RWPE1 (cell line): Measurements from ENCODE around the gene ZNF785.

ENCODE experiments used
- CTCF ChIA-PET: fragments of 350-600 bp; sonication (Branson Sonifier 250); formaldehyde crosslinking; extraction: SDS; loops from one replicate; lab custom pipeline; 2021; lab: Yijun Ruan, JAX
- POLR2A ChIA-PET: fragments of 400-600 bp; formaldehyde crosslinking; extraction: SDS; loops from one replicate; lab custom pipeline; 2020; ENCODE audit warnings: antibody characterized with exemption; ENCODE audit not compliant: low non-redundant PET; lab: Yijun Ruan, JAX
- DNase-seq: peaks from one replicate; pipeline ENCODE4 v3.0.0; 2012; ENCODE audit warnings: low spot score
- H3K27ac ChIP-seq: fragments of 450-650 bp; 2 replicates; pipeline ENCODE4 v1.5.1; 2017
- TF ChIP-seq, protein P1 (sequence below): fragments of 450-650 bp; conservative IDR thresholded peaks from 2 replicates; pipeline ENCODE4 v1.5.1; 2017; ENCODE audit warnings: low read depth, mild to moderate bottlenecking

The ZNF785 gene

DNA sequence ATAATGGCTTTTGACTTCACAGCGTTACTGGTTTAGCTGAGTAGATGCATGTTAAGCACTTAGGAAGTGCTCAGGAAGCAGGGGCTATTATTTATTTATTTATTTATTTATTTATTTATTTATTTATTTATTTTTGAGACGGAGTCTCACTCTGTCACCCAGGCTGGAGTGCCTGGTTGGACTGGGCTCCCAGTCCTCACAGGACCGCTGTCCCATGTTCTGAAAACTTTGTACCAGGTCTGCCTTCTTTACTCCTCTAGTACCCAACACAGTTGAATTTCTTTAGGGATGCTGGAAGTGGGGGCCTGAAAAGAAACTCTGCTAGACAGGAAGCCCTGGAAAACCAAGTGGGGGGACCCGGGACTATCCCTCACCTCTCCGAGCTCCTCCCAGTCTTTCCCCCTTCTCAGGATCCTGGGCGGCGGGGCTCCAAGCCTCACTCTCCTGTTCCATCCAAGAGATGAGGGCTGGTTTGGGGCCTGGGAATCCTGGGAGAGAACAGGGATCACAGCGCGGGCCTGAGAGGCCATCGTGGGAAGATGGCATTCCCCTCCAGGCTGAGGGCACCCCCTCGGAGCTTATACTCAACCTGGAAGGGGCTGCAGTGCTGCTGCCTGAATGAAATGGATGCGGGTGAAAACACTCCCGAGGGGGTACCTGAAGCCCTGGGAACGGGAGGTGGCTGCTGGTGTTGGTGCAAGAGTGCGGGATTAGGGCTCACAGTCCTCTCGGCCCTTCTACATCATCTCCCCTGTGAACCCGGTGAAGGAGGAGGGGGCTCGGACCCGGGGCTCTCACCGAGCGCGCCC, 14.7 kb downstream of the ZNF785 start:
- no peak for DNase-seq
- H3K27ac ChIP-seq, result peak overlapping the region; percentile 95
- ChIA-PET POLR2A (interaction anchor here (1.5 kb wide), 1 partner anchor 16 kb away, joined by 3 read pairs; no protein-coding TSS in a partner anchor), CTCF (interaction anchor here (0.6 to 1.0 kb wide), 4 partner anchors 12 to 233 kb away, joined by 3 to 5 read pairs (median 4); partner anchors contain the start of gene ZNF764)
- TF ChIP-seq, protein P1, sequence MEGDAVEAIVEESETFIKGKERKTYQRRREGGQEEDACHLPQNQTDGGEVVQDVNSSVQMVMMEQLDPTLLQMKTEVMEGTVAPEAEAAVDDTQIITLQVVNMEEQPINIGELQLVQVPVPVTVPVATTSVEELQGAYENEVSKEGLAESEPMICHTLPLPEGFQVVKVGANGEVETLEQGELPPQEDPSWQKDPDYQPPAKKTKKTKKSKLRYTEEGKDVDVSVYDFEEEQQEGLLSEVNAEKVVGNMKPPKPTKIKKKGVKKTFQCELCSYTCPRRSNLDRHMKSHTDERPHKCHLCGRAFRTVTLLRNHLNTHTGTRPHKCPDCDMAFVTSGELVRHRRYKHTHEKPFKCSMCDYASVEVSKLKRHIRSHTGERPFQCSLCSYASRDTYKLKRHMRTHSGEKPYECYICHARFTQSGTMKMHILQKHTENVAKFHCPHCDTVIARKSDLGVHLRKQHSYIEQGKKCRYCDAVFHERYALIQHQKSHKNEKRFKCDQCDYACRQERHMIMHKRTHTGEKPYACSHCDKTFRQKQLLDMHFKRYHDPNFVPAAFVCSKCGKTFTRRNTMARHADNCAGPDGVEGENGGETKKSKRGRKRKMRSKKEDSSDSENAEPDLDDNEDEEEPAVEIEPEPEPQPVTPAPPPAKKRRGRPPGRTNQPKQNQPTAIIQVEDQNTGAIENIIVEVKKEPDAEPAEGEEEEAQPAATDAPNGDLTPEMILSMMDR, result no peak

GRCh38 chr16:30569746-30570635, 15.5 kb downstream of the ZNF785 start:
- ChIA-PET CTCF (interaction anchor here (0.6 kb wide), 1 partner anchor 233 kb away, joined by 3 read pairs; no protein-coding TSS in a partner anchor), POLR2A (no interaction called here)
- no peak for DNase-seq
- H3K27ac ChIP-seq, result peak overlapping the region; percentile 95
- TF ChIP-seq, protein P1, result no peak

GRCh38 chr16:30569281-30569680, 16.2 kb downstream of the ZNF785 start:
- TF ChIP-seq, protein P1, result no peak
- DNase-seq, result no peak
- CTCF ChIA-PET, result no interaction called here
- POLR2A ChIA-PET, result no interaction called here
- H3K27ac ChIP-seq, result peak overlapping the region; percentile 95

- CTCF ChIA-PET, result no interaction called here
- peak overlapping the region; percentile 95 for H3K27ac ChIP-seq
- TF ChIP-seq, protein P1, result no peak
- peak; percentile 85 for DNase-seq
- POLR2A ChIA-PET, result interaction anchor here (0.5 to 0.7 kb wide), 5 partner anchors 18 to 431 kb away, joined by 3 to 5 read pairs (median 3); partner anchors contain the start of gene ZNF785
Observed at GRCh38 chr16:30567991-30568638, 17.4 kb downstream of the ZNF785 start.

DNA sequence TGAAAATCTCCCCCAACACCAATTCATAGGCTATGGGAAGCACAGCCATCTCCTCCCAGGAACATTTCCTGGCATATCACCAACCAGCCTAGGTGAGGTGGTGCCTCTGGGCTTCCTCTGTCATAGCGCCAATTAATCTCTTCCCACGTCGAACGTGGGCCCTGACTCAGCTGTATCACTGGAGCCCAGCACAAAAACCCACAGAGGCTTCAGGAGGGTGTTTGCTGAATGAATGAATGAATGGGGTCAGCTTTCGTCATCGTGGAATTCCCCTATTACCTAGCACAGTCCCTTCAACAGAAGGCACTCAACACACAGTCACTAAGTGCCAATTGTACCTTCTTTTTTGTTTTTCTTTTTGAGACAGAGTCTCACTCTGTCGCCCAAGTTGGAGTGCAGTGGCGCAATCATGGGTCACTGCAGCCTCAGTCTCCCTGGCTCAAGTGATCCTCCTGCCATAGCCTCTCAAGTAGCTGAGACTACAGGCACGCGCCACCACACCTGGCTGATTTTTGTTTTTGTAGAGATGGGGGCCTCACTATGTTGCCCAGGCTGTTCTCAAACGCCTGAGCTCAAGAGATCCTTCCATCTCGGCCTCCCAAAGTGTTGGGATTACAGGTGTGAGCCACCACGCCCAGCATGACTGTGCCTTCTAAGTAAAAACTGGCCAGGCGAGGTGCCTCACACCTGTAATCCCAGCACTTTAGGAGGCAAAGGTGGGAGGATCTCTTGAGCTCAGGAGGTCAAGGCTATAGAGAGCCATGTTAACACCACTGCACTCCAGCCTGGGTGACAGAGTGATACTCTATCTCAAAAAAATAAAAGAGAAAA, 18.1 kb downstream of the ZNF785 start:
- POLR2A ChIA-PET, result interaction anchor here (0.6 kb wide), 2 partner anchors 122 to 431 kb away, joined by 3 read pairs; no protein-coding TSS in a partner anchor
- H3K27ac ChIP-seq, result peak overlapping the region; percentile 95
- CTCF ChIA-PET, result no interaction called here
- DNase-seq, result peak; percentile 25
- TF ChIP-seq, protein P1, result no peak
